RPMI7951 (cell line): ENCODE measurements around the gene WIF1. TPM values are rescaled to one million over a fixed set of nuclear protein-coding genes. Genes with fewer than 3 reads are reported as not detected.
A peak's percentile ranks its signal among the peaks of the same experiment; 100 is the strongest.

Experiments
- DNase-seq: peaks from one replicate; pipeline ENCODE4 v3.0.0-alpha.2; 2012; ENCODE audit warnings: low read depth
- total RNA-seq: library from RNA; depleted of rRNA; stranded (reverse); fragments of >200 nt; shearing (Covaris generic); gene quantifications from 2 replicates; pipeline ENCODE4 v1.2.3, GENCODE V29; 2014; rRNA removed

Gene WIF1
- total RNA-seq, result not detected in 2 replicates

- DNase-seq, result no peak
These were observed at the start of gene WIF1 for GRCh38 chr12:65121049-65121955. WIF1 (minus strand) TSS chr12:65121305; CDS start chr12:65121191, 114 bp downstream.

- DNase-seq, result peak; percentile 60
These were observed 49.2 kb upstream of the WIF1 start for GRCh38 chr12:65170209-65170881.

GRCh38 chr12:65169320-65170208 is 48.5 kb upstream of the WIF1 start, which contains the start of gene LEMD3:
LEMD3 (plus strand) TSS chr12:65169583; CDS start chr12:65169597, 14 bp downstream.
- peak; percentile 83 for DNase-seq

- no peak for DNase-seq
These were observed 47.7 kb upstream of the WIF1 start for GRCh38 chr12:65168681-65169319.

GRCh38 chr12:65164774-65165173 is 43.7 kb upstream of the WIF1 start:
- peak; percentile 21 for DNase-seq

GRCh38 chr12:65164244-65164643 is 43.1 kb upstream of the WIF1 start:
- no peak for DNase-seq

GRCh38 chr12:65162609-65163008 is 41.5 kb upstream of the WIF1 start:
- DNase-seq, result no peak

GRCh38 chr12:65157091-65157490 is 36.0 kb upstream of the WIF1 start:
- DNase-seq, result no peak

- DNase-seq, result no peak
These were observed 35.3 kb upstream of the WIF1 start for GRCh38 chr12:65156366-65156841.

GRCh38 chr12:65155784-65156183 is 34.7 kb upstream of the WIF1 start:
- DNase-seq, result no peak

- peak; percentile 23 for DNase-seq
These were observed 31.5 kb upstream of the WIF1 start for GRCh38 chr12:65152596-65152995.

- no peak for DNase-seq
These were observed 30.9 kb upstream of the WIF1 start for GRCh38 chr12:65152012-65152411.

- DNase-seq, result no peak
These were observed 26.3 kb upstream of the WIF1 start for GRCh38 chr12:65147312-65147905.

GRCh38 chr12:65140738-65141137 is 19.6 kb upstream of the WIF1 start:
- DNase-seq, result no peak

- no peak for DNase-seq
These were observed 18.3 kb upstream of the WIF1 start for GRCh38 chr12:65139389-65139788.

GRCh38 chr12:65133879-65134278 is 12.8 kb upstream of the WIF1 start:
- DNase-seq, result no peak

- DNase-seq, result no peak
These were observed 5.4 kb upstream of the WIF1 start for GRCh38 chr12:65126482-65126881.

GRCh38 chr12:65125975-65126374 is 4.9 kb upstream of the WIF1 start:
- no peak for DNase-seq

GRCh38 chr12:65125247-65125646 is 4.1 kb upstream of the WIF1 start:
- no peak for DNase-seq

GRCh38 chr12:65123435-65124063 is 2.4 kb upstream of the WIF1 start:
- DNase-seq, result peak; percentile 8
